Fibroblast of lung (primary cell): Measurements from ENCODE around the gene PKDCC.

ENCODE experiments used
- EZH2 ChIP-seq: IDR thresholded peaks from 2 replicates; pipeline ENCODE4 v1.5.1; 2012; ENCODE audit warnings: low read length, control low read depth, mild to moderate bottlenecking; ENCODE audit errors: missing control alignments
- TF ChIP-seq, protein P1 (sequence below), 2 donors: IDR thresholded peaks in 1 of 2; conservative IDR thresholded peaks in 1 of 2; 1 replicate in 1 of 2; 2 replicates in 1 of 2; pipeline ENCODE4 v1.5.1; 2011 to 2012; ENCODE audit warnings: low read length in 2 of 2, control low read depth in 1 of 2, inconsistent platforms in 1 of 2, low read depth in 1 of 2, mild to moderate bottlenecking in 1 of 2

DNA sequence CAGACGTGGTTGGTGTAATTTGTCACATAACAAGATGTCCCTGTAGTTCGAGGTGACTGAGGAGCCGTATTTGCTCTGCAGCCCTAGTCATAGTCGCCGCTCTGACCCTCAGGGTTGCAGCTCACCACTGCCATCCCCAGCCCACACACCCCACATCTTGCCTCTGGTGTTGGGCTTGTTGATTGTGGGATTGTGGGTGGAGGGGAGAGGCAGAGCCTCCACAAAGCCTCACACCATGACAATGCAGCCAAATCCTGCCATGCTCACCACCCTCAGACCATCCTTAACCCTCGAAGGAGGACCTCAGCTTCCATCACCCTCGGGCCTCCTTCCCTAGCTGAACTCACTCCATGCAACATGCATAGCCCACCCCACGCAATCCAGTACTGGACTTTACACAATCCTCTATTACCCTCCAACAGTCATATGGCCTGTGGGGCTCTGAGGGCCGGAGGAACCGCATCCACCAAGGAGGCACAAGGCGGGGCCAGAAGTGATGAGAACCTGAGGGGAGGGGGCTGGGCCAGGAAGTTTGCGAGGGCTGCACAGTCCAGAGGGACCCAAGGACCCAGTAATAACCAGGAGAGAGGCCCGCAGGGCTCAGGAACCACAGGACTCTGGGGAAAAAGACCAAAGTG lies 11.6 kb downstream of the PKDCC start:
- TF ChIP-seq, protein P1, sequence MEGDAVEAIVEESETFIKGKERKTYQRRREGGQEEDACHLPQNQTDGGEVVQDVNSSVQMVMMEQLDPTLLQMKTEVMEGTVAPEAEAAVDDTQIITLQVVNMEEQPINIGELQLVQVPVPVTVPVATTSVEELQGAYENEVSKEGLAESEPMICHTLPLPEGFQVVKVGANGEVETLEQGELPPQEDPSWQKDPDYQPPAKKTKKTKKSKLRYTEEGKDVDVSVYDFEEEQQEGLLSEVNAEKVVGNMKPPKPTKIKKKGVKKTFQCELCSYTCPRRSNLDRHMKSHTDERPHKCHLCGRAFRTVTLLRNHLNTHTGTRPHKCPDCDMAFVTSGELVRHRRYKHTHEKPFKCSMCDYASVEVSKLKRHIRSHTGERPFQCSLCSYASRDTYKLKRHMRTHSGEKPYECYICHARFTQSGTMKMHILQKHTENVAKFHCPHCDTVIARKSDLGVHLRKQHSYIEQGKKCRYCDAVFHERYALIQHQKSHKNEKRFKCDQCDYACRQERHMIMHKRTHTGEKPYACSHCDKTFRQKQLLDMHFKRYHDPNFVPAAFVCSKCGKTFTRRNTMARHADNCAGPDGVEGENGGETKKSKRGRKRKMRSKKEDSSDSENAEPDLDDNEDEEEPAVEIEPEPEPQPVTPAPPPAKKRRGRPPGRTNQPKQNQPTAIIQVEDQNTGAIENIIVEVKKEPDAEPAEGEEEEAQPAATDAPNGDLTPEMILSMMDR (conservative IDR thresholded peaks at IDR 0.05 in 1 of 2, IDR thresholded peaks at IDR 0.05 in 1 of 2; ENCODE audit: low read depth in 1 of 2, low read length in 2 of 2), result no peak
- TF ChIP-seq EZH2, result no peak
